RWPE1 (cell line): ENCODE measurements around the gene IL17RA.

Experiments used
- CTCF ChIA-PET: fragments of 350-600 bp; sonication (Branson Sonifier 250); formaldehyde crosslinking; extraction: SDS; loops from one replicate; lab custom pipeline; 2021; lab: Yijun Ruan, JAX
- POLR2A ChIA-PET: fragments of 400-600 bp; formaldehyde crosslinking; extraction: SDS; loops from one replicate; lab custom pipeline; 2020; ENCODE audit warnings: antibody characterized with exemption; ENCODE audit not compliant: low non-redundant PET; lab: Yijun Ruan, JAX
- DNase-seq: peaks from one replicate; pipeline ENCODE4 v3.0.0; 2012; ENCODE audit warnings: low spot score
- H3K27ac ChIP-seq: fragments of 450-650 bp; 2 replicates; pipeline ENCODE4 v1.5.1; 2017
- CTCF ChIP-seq: fragments of 450-650 bp; conservative IDR thresholded peaks from 2 replicates; pipeline ENCODE4 v1.5.1; 2017; ENCODE audit warnings: low read depth, mild to moderate bottlenecking

IL17RA gene

GRCh38 chr22:17117890-17118289, 33.1 kb downstream of the IL17RA start:
- CTCF ChIA-PET: interaction anchor here (0.7 kb wide), 1 partner anchor 842 kb away, joined by 3 read pairs; no protein-coding TSS in a partner anchor
- no peak for TF ChIP-seq CTCF
- DNase-seq: no peak
- POLR2A ChIA-PET: no interaction called here
- no peak overlapping the region for H3K27ac ChIP-seq

GRCh38 chr22:17118342-17118741, 33.5 kb downstream of the IL17RA start:
- POLR2A ChIA-PET: no interaction called here
- CTCF ChIA-PET: no interaction called here
- no peak overlapping the region for H3K27ac ChIP-seq

GRCh38 chr22:17119481-17120202, 34.8 kb downstream of the IL17RA start:
- POLR2A ChIA-PET: no interaction called here
- DNase-seq: no peak
- H3K27ac ChIP-seq: no peak overlapping the region
- TF ChIP-seq CTCF: no peak
- CTCF ChIA-PET: interaction anchor here (0.7 kb wide), 1 partner anchor 520 kb away, joined by 3 read pairs; no protein-coding TSS in a partner anchor

More at GRCh38 chr22:17118342-17118741, 33.5 kb downstream of the IL17RA start:
- no peak for DNase-seq
- no peak for TF ChIP-seq CTCF

GRCh38 chr22:17120281-17120680, 35.5 kb downstream of the IL17RA start:
- peak; percentile 8 for DNase-seq
- ChIA-PET CTCF (no interaction called here), POLR2A (no interaction called here)

GRCh38 chr22:17120711-17121232, 36.0 kb downstream of the IL17RA start:
- CTCF ChIA-PET: no interaction called here
- POLR2A ChIA-PET: no interaction called here
- DNase-seq: no peak
- no peak overlapping the region for H3K27ac ChIP-seq
- TF ChIP-seq CTCF: no peak

More at GRCh38 chr22:17120281-17120680, 35.5 kb downstream of the IL17RA start:
- no peak for TF ChIP-seq CTCF
- no peak overlapping the region for H3K27ac ChIP-seq

- no peak within 1 kb of the TSS for H3K27ac ChIP-seq
- no peak for TF ChIP-seq CTCF
- peak; percentile 4 for DNase-seq
- ChIA-PET POLR2A (no interaction called here), CTCF (no interaction called here)
Measured at GRCh38 chr22:17121233-17122195, 36.7 kb downstream of the IL17RA start, which contains the start of gene TMEM121B. Gene TMEM121B (minus strand): TSS chr22:17121360. CDS start chr22:17121127, 233 bp downstream.
